ENCODE results near the gene AMPD2.

- TF ChIP-seq CTCF (IDR thresholded peaks at IDR 0.05) (no peak), POLR2A (IDR thresholded peaks at IDR 0.05) (no peak)
Observed at GRCh38 chr1:109652402-109652801, 32.8 kb downstream of the AMPD2 start.

All from testis (tissue), 2 donors.